Measurements from ENCODE around the gene GTF2B.

- no peak for TF ChIP-seq CTCF (IDR thresholded peaks at IDR 0.05)
- TF ChIP-seq POLR2AphosphoS5 (IDR thresholded peaks at IDR 0.05), result no peak
Observed at GRCh38 chr1:88916883-88917282, 25.5 kb upstream of the GTF2B start.
